Neural progenitor cell (in vitro differentiated cells): ENCODE results near the gene NPEPL1. TPM values are rescaled to one million over a fixed set of nuclear protein-coding genes. Genes with fewer than 3 reads are reported as not detected.

Experiments
- DNase-seq: peaks from one replicate; pipeline ENCODE4 v3.0.0-alpha.2; 2016; ENCODE audit warnings: low spot score
- H2AFZ ChIP-seq: fragments of 200-600 bp; sonication (generic); replicated peaks from 2 replicates; pipeline ENCODE4 v1.6.1; 2016; ENCODE audit warnings: antibody characterized with exemption
- H3F3A ChIP-seq: fragments of 200-600 bp; sonication (generic); 2 replicates; pipeline ENCODE4 v1.6.1; 2016; ENCODE audit warnings: antibody characterized with exemption, low read depth
- H3K27ac ChIP-seq: fragments of 200-600 bp; sonication (generic); 2 replicates; pipeline ENCODE4 v1.5.1; 2016; ENCODE audit warnings: mild to moderate bottlenecking
- H3K27me3 ChIP-seq: fragments of 200-600 bp; sonication (generic); 2 replicates; pipeline ENCODE4 v1.6.1; 2016; ENCODE audit warnings: mild to moderate bottlenecking, moderate library complexity
- H3K36me3 ChIP-seq: fragments of 200-600 bp; sonication (generic); 2 replicates; pipeline ENCODE4 v1.5.1; 2016
- H3K4me1 ChIP-seq: fragments of 200-600 bp; sonication (generic); 2 replicates; pipeline ENCODE4 v1.6.1; 2016; ENCODE audit warnings: mixed run types
- H3K4me2 ChIP-seq: fragments of 200-600 bp; sonication (generic); 2 replicates; pipeline ENCODE4 v1.6.1; 2016
- H3K4me3 ChIP-seq: fragments of 200-600 bp; sonication (generic); 2 replicates; pipeline ENCODE4 v1.5.1; 2016
- H3K79me2 ChIP-seq: fragments of 200-600 bp; sonication (generic); 2 replicates; pipeline ENCODE4 v1.6.1; 2016; ENCODE audit warnings: low read depth
- H3K9ac ChIP-seq: fragments of 200-600 bp; sonication (generic); 2 replicates; pipeline ENCODE4 v1.6.1; 2016
- H3K9me3 ChIP-seq: fragments of 200-600 bp; sonication (generic); 2 replicates; pipeline ENCODE4 v1.5.1; 2016; ENCODE audit warnings: low read depth
- H4K20me1 ChIP-seq: fragments of 200-600 bp; sonication (generic); 2 replicates; pipeline ENCODE4 v1.6.1; 2016; ENCODE audit warnings: low read depth
- H3K27ac Mint-ChIP-seq: 3 replicates; pipeline ENCODE4 v1.8.0; 2021; ENCODE audit warnings: mixed read lengths
- H3K27me3 Mint-ChIP-seq: 2 replicates; pipeline ENCODE4 v1.8.0; 2022; ENCODE audit warnings: low read depth, mild to moderate bottlenecking, inconsistent platforms, moderate library complexity, mixed read lengths; ENCODE audit not compliant: insufficient read depth
- H3K36me3 Mint-ChIP-seq: 3 replicates; pipeline ENCODE4 v1.8.0; 2021; ENCODE audit warnings: mixed read lengths
- H3K4me1 Mint-ChIP-seq: 3 replicates; pipeline ENCODE4 v1.8.0; 2021; ENCODE audit warnings: mixed read lengths
- H3K4me3 Mint-ChIP-seq: 3 replicates; pipeline ENCODE4 v1.8.0; 2021; ENCODE audit warnings: mild to moderate bottlenecking, moderate library complexity, mixed read lengths
- H3K9me3 Mint-ChIP-seq: 3 replicates; pipeline ENCODE4 v1.8.0; 2020; ENCODE audit warnings: mixed read lengths
- EZH2 ChIP-seq: fragments of 200-600 bp; sonication (generic); IDR thresholded peaks from 2 replicates; pipeline ENCODE4 v1.6.1; 2017; ENCODE audit warnings: antibody characterized with exemption, mild to moderate bottlenecking, moderate library complexity
- EZH2phosphoT487 ChIP-seq: fragments of 200-600 bp; sonication (generic); IDR thresholded peaks from 2 replicates; pipeline ENCODE4 v1.6.1; 2017; ENCODE audit warnings: antibody characterized with exemption
- total RNA-seq: library from RNA; depleted of rRNA; stranded (reverse); fragments of >200 nt; gene quantifications from 2 replicates; pipeline ENCODE4 v1.2.3, GENCODE V29; 2015; ENCODE audit warnings: low replicate concordance
- TF ChIP-seq, protein P1 (sequence below): fragments of 200-600 bp; sonication (generic); IDR thresholded peaks from 2 replicates; pipeline ENCODE4 v1.5.1; 2017; ENCODE audit warnings: antibody characterized with exemption, mild to moderate bottlenecking

NPEPL1 gene
- total RNA-seq, 1 donor from 2014 or later = 10.9 TPM

DNA sequence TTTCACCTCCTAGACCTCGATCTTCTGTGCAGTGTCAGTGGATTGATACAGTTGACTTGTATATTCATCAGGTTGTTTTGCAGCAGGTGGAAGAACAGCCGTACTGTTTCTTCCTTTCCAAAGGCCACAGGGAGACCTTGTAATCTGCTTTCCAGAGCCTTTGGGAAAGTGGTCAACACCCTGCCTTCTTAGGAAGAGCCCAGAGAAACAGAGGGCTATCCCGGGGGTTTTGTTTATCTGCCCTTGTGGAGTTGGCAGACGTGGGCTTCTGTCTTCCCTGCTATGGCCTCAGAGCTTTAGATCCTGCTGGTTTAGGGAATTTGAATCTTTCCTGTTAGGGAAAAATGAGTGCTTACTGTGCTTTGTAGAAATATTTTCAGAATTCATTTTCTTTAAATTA is 21.9 kb upstream of the NPEPL1 start:
- Histone ChIP-seq H3K4me3 (no peak overlapping the region), H4K20me1 (peaks cover 46% of the 10 kb centered on the region), H3K27ac (peak overlapping the region; percentile 89), H3K9me3 (no peaks in the 10 kb centered on the region), H3K36me3 (peaks cover 7% of the 10 kb centered on the region), H3K79me2 (peaks cover 37% of the 10 kb centered on the region), H3K4me2 (peak overlapping the region; percentile 67), H3K27me3 (no peaks in the 10 kb centered on the region), H3K9ac (no peak overlapping the region), H3K4me1 (peaks cover 24% of the 10 kb centered on the region), H3F3A (peaks cover 45% of the 10 kb centered on the region), H2AFZ (no peak overlapping the region)
- TF ChIP-seq EZH2phosphoT487 = no peak
- TF ChIP-seq, protein P1, sequence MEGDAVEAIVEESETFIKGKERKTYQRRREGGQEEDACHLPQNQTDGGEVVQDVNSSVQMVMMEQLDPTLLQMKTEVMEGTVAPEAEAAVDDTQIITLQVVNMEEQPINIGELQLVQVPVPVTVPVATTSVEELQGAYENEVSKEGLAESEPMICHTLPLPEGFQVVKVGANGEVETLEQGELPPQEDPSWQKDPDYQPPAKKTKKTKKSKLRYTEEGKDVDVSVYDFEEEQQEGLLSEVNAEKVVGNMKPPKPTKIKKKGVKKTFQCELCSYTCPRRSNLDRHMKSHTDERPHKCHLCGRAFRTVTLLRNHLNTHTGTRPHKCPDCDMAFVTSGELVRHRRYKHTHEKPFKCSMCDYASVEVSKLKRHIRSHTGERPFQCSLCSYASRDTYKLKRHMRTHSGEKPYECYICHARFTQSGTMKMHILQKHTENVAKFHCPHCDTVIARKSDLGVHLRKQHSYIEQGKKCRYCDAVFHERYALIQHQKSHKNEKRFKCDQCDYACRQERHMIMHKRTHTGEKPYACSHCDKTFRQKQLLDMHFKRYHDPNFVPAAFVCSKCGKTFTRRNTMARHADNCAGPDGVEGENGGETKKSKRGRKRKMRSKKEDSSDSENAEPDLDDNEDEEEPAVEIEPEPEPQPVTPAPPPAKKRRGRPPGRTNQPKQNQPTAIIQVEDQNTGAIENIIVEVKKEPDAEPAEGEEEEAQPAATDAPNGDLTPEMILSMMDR = no peak
- no peak for TF ChIP-seq EZH2
- peaks cover 5% of the 10 kb centered on the region for H3K4me1 Mint-ChIP-seq
- no peaks in the 10 kb centered on the region for H3K9me3 Mint-ChIP-seq
- H3K36me3 Mint-ChIP-seq = peaks cover 16% of the 10 kb centered on the region
- no peak for DNase-seq
- no peak overlapping the region for H3K27ac Mint-ChIP-seq
- H3K27me3 Mint-ChIP-seq = peaks cover 3% of the 10 kb centered on the region
- no peak overlapping the region for H3K4me3 Mint-ChIP-seq

DNA sequence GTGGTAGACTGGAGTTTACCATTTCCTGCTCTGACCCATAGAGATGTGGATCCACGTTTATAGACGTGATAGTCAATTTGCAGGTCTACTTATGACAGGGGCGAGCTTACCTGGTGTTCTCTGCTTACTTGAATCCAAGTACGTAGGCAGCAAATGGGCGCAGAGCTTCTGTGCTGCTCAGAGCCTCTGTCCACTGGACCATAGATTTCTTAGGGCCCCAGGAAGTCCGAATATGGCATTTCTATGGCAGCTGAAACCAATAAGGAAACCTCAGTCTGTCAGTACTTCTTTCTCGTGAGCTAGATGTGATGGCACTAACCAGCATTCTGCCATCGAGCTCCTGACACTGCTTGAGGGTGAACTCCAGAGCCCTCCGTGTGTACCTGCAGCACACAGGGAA is 19.5 kb upstream of the NPEPL1 start:
- Histone ChIP-seq H3K4me1 (peaks cover 28% of the 10 kb centered on the region), H3K4me3 (no peak overlapping the region), H3K4me2 (no peak overlapping the region), H3K79me2 (peaks cover 12% of the 10 kb centered on the region), H3K9ac (no peak overlapping the region), H2AFZ (no peak overlapping the region), H3K9me3 (no peaks in the 10 kb centered on the region), H4K20me1 (peaks cover 35% of the 10 kb centered on the region), H3K27me3 (no peaks in the 10 kb centered on the region), H3F3A (peaks cover 28% of the 10 kb centered on the region), H3K36me3 (peaks cover 7% of the 10 kb centered on the region), H3K27ac (no peak overlapping the region)
- H3K36me3 Mint-ChIP-seq = peaks cover 18% of the 10 kb centered on the region
- peaks cover 3% of the 10 kb centered on the region for H3K27me3 Mint-ChIP-seq
- TF ChIP-seq EZH2phosphoT487 (no peak), EZH2 (no peak)
- TF ChIP-seq, protein P1 = no peak
- no peak overlapping the region for H3K27ac Mint-ChIP-seq
- no peak overlapping the region for H3K4me3 Mint-ChIP-seq
- no peak for DNase-seq
- H3K4me1 Mint-ChIP-seq = peaks cover 5% of the 10 kb centered on the region
- no peaks in the 10 kb centered on the region for H3K9me3 Mint-ChIP-seq

DNA sequence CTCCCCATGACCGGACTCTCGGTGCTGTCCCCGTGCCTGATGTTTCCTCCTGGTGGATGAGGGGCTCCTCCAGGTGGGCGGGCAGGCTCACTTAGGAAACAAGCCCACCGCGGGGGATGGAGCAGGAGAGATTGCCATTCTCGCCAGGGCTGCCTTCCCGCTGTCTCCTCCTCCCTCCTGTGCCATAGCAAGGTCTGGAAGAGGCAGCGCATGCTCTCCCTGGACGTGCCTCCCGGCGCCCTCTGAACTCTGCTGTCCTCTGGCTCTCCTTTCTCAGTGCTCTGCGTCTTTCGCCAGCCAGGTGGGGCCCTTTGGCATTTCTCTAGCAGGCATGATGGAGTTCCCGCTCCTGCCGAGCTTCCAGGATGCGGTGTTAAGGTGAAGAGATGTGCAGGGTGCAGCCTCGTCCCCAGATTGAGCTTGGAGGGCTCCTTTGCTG is 17.4 kb upstream of the NPEPL1 start:
- Mint-ChIP-seq H3K27ac (peak overlapping the region; percentile 42), H3K9me3 (no peaks in the 10 kb centered on the region), H3K4me1 (peaks cover 3% of the 10 kb centered on the region), H3K4me3 (peak overlapping the region; percentile 15), H3K36me3 (peaks cover 21% of the 10 kb centered on the region), H3K27me3 (peaks cover 3% of the 10 kb centered on the region)
- Histone ChIP-seq H4K20me1 (peaks cover 20% of the 10 kb centered on the region), H3K27ac (no peak overlapping the region), H3K9me3 (no peaks in the 10 kb centered on the region), H3F3A (peaks cover 10% of the 10 kb centered on the region), H3K4me1 (peaks cover 13% of the 10 kb centered on the region), H2AFZ (no peak overlapping the region), H3K79me2 (peaks cover 5% of the 10 kb centered on the region), H3K36me3 (peaks cover 7% of the 10 kb centered on the region), H3K9ac (no peak overlapping the region), H3K4me3 (no peak overlapping the region), H3K4me2 (no peak overlapping the region), H3K27me3 (no peaks in the 10 kb centered on the region)
- TF ChIP-seq EZH2 = no peak
- TF ChIP-seq EZH2phosphoT487 = no peak
- TF ChIP-seq, protein P1 = no peak
- no peak for DNase-seq
